Cerebellar cortex (tissue), 1 donor: ENCODE measurements around the gene GLRA1.
A peak's percentile ranks its signal among the peaks of the same experiment; 100 is the strongest.
"Not testable (repeated sequence)": the region's sequence is repeated elsewhere in the genome, so short reads cannot be mapped to it uniquely, and the experiment has no call there.

Experiments used
- DNase-seq: peaks from one replicate; pipeline ENCODE4 v3.0.0-alpha.2; 2015; ENCODE audit warnings: low spot score

GLRA1 gene

DNA sequence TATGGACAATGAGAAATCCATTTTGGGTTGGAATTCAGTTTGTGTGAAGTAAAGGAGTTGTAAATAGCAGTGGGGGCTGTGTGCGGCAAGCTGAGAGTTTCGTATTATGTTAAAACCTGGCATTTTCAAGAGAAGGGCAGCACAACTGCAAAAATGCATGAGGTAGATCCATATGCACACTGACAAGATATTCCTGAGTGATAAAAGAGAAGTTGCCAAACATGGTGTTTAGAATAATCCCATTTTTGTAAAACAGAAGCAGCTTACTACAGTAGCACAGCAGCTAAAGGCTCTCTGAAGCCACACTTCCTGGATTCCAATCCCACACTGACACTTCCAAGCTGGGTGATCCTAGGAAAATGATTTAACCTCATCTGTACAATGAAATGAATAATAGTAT, 11.2 kb downstream of the GLRA1 start:
- no peak for DNase-seq

DNA sequence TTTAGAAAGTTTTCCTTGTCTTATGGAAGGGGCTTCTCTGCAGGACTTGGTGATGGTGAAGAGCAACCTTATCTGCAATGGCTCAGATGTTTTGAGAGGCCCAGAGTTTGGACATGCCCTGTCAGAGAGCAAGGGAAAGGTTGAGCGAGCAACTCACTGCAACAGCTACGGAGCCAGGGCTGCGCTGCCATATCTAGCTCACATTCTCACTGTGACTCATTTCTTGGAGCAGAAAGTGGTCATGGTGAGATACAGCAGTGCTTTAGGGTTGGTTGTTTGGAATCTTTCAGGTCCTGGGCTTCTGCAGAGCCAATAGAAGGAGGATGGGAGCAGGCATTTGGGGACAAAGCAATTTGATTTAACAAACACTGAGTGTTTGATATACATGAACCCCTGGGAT, 12.3 kb downstream of the GLRA1 start:
- no peak for DNase-seq

DNA sequence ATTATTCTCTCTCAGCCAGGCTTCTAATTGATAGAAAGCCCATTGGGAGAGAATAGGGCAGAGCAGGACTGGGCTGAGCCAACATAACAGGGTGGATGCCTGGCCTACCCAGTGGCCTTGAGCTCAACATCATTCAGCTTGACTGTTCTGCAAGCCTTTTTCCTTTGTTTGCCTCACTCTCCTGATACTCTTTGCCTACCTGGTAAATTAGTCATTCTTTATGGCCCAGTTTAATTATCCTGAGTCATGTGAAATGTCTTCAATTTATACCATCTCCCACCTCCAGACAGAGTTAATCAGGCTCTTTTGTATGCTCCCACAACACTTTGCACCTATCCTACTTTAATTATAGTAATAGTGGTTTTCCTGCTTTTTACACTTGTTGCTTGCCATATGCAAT, 13.6 kb downstream of the GLRA1 start:
- DNase-seq = no peak

DNA sequence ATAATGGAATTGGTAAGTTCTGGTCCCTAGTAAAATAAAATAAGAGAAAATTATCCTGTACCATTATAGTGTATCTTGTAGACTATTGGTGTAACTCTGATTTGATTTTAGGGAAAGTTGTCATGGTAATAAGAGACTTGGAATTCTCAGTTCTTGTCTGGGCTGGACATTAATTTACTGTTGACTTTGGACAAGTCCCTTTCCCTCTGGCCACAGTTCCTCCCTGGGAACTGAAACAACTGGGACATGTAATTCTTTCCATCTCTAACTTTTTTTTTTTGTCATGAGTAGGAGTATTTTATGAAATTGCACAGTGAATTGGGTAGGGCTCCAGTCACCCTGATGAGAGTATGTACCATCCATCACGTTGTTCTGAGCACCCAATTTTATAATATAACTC, 15.0 kb downstream of the GLRA1 start:
- no peak for DNase-seq

DNA sequence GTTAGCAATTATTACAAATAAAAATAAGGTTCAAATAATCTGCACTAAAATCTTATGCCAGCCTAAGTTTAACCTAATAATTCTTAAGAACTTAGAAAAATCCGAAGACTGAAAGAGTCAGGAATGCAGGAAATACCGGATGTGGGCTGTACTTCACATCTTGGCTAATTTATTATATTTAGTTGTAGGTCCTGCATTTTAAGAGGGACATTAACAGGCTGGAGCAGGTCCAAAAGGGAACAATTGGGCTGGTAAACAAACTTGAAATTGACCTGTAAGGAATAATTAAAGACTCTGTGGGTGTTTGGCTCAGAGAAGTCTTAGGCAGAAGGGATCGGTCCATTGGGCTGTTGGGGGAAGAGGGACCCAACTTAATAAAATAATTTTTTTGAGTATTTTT, 18.4 kb downstream of the GLRA1 start:
- no peak for DNase-seq

DNA sequence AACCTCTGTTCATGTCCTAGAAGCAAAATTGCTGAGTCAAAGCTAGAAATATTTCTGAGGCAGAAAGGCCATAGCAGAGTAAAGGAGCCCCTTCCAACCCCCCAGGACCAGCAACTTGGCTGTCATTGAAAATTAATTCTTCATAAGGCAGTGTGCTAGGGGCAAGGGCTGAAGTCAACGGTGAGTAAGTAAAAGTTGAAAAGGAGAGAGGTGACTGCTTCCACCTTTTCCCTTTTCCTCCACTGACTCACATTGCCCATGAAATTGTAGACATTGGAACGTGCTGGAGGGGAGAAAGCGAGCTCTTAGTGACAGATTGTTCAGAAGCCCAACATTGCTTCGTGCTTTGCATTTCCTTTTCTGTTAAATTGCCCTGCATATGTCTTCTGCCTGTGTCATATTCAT, 19.1 kb downstream of the GLRA1 start:
- no peak for DNase-seq

DNA sequence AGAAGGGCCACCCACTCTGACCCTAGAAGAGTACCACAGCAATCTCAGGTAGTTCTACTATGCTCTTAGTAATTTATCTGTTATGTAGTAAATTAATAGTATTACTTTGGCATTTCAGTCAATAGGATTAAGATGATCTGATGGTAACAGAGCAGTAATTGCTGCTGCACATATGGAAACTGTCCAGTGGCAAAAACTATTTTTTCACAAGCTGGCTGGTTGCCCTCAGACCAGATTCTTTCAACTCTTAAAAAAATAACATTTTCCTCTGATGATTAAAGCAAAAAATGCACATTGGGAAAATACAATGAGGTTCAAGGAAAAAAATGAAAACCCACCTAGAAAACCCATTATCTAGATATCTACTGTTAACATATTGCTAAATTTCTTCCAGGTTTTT, 19.7 kb downstream of the GLRA1 start:
- DNase-seq = no peak

DNA sequence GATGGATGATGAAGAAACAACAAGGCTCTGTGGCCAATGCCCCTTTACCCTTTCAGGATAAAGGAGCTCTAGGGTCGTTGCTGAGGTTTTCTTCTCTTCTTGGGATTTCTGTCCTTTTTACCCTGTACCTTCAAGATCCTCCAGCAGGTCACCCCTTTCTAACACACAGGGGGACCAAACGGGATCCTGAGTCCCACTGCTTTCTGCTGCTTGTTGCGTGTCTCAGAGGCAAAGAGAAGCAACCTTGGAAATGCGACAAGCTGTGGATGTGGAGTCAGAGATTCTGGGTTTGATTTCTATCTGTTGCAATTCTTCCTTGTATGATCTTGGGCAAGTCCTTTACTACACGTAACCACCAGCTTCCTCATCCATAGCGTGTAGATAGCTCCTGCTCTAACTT, 20.5 kb downstream of the GLRA1 start:
- DNase-seq = no peak

DNA sequence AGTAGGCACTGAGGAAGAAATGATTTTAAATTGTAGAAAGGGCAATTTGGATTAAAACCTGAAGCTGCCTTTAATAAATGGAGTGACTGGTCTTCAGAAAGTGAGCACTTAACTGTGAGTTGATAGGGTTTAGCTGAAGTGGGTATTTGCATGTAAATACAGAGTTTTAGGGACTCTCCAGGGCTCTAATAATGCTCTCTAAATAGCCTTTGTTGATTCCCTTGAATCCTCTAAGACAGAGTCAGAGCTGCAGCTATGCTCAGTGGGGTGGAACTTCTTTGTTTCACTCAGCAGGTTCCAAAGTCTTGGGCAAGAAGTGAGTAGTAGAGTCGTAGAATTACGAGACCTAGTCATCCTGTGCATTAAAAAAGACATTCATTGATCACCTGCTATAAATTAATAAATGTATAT, 21.4 kb downstream of the GLRA1 start:
- no peak for DNase-seq

DNA sequence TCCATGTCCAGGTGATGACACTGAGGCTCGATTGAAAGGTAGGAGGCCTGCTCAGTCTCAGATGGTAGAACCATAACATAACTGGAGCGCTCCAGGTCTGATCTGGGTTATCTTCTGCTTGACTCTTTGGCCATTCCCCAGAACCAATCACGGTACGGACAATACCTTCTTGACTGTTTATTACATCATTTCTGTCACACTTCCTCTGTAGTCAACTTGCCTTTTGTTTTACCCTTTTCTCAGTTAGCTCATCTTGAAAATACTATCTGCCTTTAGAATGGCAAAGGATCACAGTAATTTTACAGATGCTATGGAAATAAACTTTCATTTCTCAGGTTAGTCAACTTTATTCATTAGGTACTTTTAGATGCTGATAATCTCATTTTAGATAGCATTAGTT, 22.4 kb downstream of the GLRA1 start:
- no peak for DNase-seq

DNA sequence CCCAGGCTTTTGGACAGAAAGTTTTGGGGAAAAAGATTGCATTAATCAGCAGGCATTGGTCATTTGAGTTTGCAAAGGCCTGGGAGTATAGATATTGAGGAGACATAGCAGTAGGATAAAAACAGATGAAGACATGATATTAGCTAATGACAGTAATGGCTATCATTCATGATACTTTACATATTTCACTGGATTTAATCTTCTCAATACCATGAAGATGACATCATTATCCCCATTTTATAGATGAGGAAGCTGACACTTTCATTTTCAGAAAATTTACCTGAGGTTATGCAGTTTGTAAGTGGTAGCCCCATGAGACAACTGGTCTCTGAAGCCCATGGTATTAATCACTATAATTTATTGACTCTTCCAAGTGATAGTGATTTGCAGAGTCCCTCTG, 23.0 kb downstream of the GLRA1 start:
- DNase-seq = no peak

DNA sequence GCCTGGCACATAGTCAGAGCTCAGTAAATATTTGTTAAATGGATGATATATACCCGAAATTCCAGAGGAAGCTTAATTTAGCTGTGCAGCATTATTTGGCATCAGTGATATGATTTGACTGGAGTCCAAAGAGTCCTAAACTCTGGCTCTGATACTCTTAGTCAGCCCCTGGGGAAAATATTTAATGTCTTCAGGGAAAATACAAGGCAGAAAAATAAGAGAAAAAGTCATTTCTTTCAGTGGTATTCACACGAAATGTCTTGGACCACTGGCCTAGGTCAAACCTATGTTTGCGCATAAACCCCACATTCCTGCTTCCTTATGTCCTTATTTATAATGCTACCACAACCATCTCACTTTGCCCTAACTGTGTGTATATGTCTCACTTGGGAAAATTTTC, 23.8 kb downstream of the GLRA1 start:
- no peak for DNase-seq

DNA sequence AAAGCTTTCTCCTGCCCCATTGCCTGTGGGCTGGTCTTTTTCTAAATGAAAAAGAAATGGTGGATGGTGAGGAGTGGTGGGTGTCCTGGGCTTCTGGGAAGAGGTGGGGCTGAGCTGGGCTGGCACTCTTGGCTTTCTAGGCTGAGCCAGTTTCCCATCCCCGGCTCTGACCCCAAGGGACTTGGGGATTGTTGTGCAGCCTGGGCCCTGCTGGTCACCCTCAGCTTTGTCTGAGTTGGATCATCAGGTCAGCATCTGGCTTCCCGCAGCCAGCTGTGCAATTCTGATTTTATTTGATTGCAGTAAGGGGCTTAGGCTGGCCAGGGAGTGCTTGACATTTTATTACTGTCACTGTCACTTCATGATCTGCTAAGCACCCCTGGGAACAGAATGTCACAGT, 25.3 kb downstream of the GLRA1 start:
- DNase-seq = no peak

DNA sequence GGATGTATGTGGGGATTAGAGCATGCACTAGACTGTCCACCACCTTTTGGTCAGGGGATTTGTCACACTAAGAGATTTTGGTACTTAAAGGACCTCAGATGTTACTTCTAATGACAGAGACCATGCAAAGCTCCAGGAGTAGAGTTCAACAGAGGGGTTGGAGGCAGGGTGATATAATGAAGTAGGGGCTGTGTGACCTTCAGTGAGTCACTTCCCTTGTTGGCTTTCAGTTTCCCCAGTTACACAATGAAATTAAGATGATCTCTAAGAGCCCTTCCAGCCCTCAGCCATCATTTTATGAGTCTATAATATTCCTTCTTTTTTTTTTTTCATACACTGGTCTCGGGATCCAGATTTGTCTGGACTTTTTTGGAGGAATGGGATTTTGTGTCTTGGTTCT, 26.8 kb downstream of the GLRA1 start:
- DNase-seq = no peak

DNA sequence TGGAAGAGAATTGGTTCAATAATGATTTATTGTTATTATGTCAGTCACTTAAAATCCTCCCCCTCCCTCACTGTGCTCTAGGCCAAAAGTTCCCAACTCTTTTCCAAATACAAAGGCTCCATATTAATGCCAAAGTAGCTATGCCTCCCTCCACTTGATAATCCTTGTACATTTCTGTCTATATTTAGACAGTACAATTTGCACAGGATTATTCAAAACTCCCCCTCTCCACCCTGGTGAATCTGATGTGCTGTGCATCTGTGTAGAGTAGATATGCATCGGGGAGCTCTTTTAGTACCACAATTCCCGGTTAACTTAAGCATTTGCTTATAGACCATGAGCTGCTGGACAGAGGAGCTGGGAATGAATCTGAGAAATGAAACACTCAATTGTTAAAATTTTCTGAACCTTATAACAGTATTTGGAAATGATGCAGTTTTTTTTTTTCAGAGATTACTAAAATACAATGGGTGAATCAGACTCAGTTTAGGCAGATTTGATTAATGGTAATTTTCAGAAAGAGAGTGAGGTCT, 27.6 kb downstream of the GLRA1 start:
- no peak for DNase-seq

DNA sequence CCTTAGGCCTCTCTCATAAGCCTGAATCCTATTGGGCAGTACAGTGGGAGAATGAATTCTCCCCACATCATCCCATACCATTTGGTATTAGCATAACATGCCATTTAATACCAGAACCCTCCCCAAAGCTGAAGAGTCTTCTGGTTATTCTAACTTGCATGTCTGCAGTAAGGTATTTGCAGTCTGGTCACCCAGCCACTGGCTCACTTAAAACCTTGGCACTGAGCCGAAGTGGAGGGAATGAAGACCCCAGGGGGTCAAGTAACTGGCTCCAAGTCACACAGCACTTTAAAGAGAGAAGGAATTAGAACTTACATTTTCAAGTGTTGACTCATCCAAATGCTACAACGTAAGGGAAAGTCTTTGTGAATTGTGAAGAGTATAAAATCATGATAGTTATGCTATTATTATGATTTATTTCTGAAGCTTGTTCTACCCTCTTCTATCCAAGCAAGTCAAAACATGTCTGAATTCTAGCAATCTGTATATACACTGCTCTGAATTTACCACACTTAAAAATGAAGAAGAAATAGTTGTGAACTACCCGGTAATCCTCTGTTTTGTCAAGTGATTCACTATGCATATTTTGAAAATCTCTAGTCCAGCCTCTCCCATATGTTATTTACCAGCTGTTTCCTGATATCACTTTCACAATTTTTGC, 28.5 kb downstream of the GLRA1 start:
- no peak for DNase-seq

DNA sequence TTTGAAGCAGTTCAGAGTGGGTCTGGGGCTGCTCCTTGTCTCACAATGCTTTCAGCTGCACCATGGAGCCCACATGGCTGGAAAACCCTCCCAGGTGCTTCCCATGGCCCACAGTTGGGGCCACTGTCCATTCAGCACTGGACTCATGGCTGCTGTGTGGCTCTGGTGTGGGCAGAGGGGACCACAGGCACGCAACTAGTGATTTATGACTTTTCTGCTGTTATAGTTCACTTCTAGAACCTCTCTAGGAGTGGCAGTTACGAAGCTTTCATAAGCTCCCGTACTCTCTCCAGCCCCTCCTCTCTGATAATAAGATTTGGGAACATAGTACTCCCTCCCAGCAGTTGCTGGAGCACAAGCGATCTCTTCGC, 29.0 kb downstream of the GLRA1 start:
- DNase-seq = no peak

DNA sequence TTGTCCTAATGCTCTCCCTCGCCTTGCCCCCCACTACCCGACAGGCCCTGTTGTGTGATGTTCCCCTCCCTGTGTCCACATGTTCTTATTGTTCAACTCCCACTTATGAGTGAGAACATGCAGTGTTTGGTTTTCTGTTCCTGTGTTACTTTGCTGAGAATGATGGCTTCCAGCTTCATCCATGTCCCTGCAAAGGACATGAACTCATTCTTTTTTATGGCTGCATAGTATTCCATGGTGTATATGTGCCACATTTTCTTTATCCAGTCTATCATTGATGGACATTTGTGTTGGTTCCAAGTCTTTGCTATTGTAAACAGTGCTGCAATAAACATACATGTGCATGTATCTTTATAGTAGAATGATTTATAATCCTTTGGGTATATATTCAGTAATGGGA, 31.2 kb downstream of the GLRA1 start:
- DNase-seq = not testable (repeated sequence)

DNA sequence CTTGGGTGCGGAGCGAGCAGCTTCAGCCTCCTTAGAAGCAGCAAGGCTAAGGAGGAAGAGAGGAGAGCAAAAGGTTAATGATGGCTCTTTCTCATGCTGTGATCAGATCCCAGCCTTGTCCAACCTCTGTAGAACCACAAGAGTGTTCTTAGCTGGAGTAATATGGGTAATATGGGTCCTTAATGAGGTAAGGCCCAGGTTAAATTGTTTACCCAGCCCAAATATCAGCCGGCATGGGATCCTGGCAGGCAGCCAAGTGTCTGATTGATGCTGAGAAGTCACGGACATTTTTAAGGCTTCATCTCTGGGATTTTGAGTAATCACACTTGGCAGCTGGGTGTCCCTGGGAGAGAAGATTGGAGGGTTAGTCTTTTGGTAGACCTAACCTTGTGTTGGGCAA, 32.3 kb downstream of the GLRA1 start:
- DNase-seq = no peak

DNA sequence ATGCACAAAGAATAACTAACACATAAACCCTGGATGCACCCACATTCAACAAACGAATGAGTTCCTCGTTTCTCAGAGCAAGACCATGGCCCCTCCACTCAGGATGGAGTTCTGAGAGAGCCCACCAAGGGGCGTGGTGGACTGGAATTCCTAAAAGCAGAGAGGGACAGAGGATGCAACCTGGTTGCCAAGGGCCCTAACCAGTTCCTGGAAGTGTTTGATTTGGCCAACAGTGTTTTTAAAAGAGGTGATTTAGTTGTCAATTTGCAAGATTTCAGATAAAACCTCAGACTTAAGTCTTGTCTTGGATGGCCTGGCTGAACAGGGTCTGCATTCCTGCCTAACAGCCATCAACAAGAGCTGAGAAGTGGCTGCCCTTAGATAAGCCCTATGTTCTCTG, 34.4 kb downstream of the GLRA1 start:
- DNase-seq = no peak

DNA sequence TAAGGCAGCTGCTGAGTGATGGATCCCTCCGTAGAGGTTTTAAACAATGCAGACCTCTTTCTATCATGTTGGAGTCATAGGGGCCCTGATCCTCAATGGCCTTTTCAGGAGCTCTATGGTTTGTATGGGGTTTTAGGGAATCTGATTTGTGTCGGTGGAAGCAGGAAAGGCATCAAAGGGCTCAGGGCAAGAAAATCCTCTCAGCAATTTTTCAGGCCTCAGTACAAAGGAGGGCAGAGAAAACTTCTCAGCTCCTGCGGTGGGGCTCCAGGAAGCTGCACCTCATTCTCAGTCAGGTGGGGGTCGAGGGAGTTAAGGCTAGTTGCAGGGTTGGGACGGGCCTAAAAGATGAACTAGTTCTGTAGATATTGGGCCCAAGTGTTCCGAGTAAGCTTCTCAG, 35.0 kb downstream of the GLRA1 start:
- DNase-seq = no peak

DNA sequence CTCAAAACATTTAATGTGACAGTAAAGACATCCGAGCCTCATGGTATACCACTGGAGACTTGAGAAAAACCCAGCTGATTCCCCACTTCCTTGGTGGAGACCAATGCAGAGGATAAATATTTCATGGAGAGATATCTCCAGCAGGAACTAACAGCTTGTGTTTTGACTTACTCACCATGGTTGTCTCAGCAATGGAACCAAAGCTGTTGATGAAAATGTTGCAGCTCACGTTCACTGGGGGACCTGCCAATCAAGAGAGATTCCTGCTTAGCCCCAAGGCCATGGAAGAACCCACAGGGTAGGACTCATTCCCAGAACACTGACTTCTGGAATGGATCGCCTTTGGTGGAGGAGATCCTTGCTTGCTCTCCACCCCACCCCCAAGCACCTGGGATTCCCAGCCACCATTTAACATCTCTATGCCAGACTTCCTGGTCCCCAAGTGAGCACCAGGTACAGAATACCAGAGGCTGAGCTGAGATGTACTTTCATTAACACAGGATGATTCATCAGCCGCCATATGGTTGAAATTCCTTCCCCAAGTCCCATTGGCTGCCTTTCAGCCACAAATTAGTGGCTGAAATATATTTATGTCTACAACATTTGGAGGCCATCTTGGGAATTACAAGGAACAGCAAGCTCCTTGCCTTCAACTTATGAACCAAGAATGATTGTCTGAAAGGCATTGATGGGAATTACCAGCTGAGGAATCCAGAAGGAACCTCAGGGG, 37.9 kb downstream of the GLRA1 start:
- peak; percentile 29 for DNase-seq

DNA sequence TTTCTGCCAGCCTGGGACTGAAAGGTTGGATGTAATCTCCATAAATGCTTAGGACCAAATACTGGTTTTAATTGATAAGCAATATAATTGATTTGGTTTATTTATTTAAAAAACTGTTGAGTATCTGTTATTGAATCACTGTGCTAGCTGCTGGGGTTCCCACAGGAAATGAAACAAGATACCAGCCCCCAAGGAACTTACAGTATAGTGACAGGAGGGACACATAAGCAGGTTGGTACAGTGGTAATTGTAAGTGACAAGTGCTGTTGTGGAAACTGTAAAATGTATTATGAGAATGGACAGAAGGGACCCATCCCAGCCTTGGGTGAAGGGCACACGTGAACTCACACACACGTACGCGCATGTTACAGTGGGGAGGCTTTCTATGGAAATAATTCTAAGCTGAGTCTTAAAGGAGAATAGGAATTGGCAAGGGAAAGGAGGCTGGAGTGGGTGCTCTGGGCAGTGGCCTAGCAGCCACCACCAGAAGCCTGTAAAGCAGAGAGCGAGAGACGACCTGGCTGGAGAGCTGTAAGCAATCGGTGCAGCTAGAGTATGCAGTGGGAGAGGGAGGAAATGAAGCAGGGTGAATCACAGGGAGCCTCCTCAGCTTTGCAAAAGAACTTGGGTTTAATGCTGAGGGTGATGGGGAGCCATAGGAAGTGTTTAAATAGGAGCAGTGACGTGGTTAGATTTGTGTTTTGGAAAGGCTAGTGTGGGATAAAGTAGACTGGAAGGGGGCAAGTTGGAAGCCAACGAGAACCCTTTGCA, 39.3 kb downstream of the GLRA1 start:
- no peak for DNase-seq
